Activated effector memory CD4-positive, alpha-beta T cell treated with anti-CD3 and anti-CD28 coated beads, Interleukin-2, amount 50 U/mL, for 16 hours (primary cell): ENCODE results near the gene DSCAML1.
"Not testable (repeated sequence)": the region's sequence is repeated elsewhere in the genome, so short reads cannot be mapped to it uniquely, and the experiment has no call there.

ENCODE experiments used
- DNase-seq: peaks from one replicate; pipeline ENCODE4 v3.0.0-alpha.2; 2020

Gene DSCAML1

DNA sequence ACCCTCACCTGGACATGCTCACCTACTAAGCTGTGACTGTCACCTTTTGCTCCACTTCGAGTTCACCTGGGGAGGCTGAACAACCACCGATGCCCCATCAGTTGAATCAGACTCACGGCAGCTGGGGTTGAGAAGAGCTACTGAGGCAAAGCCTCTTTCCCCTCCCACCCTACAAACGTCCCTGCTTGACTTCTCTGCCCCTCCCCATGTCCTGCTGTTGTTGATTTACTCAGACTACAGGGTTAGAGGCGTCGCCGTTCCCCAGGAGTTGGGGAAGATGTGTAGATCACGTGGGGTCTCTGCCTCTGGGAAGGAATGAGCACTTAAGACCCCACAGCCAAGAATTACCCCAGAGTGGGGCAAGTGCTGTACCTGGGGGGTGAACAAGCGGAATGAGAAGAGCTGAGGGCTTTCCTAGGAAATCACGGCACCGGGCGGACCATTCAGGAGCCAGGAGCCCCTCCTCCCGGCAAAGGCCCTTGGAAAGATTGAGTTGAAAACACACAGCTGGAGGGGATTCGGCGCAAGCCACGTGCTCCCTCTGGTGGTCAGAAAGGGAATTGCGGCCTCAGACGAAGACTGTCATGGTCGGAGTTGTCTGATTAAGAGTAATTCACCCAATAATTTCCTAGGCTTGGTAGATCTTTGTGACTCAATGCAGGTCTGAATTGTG is 20.5 kb upstream of the DSCAML1 start:
- peak; percentile 96 for DNase-seq

DNA sequence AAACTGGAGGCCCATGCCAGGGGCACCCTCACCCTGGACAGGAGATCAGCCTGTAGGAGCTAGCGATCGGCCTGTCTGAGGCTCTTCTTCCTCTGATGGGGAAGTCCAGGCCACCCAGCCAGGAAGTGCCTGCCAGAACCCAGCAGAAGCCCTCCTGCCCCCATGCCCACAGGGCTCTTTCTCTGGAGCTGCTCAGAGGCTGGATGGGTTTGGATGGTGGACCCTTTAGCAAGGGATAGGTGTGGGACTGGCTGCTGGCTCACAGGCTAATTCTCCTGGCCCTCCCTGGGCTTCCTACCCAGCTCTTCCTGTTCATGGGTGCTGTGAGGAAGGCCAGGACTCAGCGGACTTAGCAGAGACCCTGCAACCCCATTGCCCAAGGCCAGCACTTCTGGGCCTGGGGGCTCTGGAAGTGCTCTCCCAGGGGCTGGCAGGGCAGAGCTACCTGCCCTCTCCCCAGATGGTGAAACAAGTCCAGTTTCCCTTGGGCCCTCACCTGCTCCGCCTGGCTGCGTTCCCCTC is 19.9 kb upstream of the DSCAML1 start:
- no peak for DNase-seq

DNA sequence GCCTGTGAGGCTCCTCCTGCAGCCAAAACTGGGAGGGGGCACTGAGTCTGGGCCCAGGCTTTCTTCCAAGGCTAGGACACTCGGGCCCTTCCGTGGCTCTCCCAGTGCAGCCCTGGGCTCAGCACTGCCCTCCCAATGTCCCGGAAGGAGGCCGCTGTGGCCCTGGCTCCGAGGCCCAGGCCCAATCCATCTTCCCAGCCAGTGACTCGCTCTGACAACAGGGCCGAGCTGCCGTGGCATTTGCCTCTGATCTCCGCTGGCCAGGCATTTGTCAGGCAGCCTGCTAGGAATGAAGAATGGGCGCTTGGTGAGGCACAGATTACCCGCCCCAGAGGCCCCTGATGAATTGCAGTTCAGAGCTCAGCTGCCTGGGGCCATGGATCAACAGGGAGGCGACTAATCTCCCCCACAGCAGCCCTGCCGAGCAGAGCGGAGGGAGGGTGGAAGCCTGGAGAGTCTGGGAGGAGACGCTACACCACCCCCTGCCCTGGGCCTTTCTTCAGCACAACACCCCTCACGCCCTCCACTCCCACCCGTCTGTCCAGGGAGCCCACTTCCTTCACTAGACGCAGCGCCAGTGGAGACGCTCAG is 19.2 kb upstream of the DSCAML1 start:
- DNase-seq, result no peak

DNA sequence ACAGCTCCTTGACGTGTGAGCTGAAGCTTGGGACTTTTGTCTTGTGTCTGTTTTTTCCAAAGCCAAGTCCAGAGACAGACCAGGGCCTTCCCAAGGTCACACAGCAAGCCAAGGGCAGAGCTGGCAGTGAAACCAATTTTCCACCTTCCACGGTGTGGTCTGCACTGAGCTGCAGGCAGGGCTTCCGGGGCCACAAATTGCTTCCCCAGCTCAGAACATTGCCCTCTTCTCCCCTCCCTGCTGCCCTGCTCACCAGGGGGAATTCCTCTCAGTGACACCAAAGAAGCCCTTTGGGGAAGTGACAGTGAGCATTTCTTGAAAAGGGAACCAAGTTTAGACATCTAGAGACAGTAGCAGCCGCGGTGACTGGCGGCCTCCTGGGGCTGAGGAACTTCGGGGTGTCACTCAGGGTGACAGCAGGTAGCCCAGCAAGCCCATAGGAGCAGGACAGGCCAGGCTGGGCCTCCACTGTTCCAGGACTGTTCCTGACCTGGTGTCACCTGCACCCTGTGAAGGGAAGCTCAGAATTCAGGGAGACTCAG is 18.3 kb upstream of the DSCAML1 start:
- peak; percentile 87 for DNase-seq

DNA sequence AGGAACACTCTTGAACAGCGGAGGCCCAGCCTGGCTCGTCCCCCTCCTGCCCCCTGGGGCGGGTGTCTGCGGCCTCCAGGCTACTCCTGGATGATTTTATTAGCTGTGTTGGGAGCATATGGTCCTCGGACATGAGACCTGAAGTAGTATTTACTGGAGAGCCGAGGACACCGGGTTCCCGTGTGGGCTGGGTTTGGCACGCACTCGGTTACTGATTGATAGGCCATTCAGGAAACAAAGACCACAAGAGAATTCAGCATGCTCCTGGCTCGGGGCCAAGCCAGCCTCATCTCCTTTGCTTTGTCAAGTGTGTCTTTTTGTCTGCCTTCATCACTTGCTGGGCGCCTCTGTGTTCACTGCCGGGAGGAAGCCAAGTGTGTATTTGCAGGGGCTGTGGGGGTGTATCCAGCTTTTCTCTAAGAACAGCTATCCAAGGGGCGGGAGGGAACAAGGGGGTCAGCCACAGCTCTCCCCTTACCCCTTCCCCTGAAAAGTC is 17.8 kb upstream of the DSCAML1 start:
- DNase-seq, result peak; percentile 90

DNA sequence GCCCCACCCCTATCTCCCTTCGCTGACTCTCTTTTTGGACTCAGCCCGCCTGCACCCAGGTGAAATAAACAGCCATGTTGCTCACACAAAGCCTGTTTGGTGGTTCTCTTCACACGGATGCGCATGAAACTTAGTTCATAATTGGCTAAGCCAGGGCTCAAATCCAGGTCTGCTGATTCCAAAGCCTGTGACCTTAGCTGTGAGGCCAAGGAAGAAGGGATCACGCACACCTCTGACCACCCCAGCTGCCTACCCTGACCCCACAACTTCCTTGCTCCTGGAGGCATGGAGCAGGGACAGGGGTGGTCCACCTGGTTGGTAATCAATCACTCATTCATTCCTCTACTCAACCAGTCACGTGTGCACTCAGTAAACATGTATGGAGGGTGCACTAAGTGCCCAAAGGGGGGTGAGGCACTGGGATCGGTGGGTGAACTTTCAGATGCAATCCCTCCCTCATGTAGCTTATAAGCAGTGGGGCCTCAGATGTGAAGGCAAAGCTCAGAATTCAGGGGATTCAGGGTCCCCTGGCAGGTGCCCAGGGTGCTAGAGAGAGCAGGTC is 17.3 kb upstream of the DSCAML1 start:
- DNase-seq, result no peak

DNA sequence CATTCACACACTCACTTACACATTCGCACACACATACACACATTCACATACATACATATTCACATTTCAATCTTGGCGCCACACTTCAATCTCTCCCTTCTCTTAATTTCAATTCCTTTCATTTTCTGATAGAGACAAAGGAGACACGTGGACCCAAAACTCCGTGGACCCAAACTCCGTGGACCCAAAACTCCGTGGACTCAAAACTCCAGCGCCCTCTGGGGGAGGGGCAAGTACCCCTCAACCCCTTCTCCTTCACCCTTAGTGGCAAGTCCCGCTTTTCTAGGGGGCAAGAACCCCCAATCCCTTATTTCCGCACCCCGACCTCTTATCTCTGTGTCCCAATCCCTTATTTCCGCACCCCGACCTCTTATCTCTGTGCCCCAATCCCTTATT is 13.0 kb upstream of the DSCAML1 start:
- DNase-seq, result not testable (repeated sequence)

DNA sequence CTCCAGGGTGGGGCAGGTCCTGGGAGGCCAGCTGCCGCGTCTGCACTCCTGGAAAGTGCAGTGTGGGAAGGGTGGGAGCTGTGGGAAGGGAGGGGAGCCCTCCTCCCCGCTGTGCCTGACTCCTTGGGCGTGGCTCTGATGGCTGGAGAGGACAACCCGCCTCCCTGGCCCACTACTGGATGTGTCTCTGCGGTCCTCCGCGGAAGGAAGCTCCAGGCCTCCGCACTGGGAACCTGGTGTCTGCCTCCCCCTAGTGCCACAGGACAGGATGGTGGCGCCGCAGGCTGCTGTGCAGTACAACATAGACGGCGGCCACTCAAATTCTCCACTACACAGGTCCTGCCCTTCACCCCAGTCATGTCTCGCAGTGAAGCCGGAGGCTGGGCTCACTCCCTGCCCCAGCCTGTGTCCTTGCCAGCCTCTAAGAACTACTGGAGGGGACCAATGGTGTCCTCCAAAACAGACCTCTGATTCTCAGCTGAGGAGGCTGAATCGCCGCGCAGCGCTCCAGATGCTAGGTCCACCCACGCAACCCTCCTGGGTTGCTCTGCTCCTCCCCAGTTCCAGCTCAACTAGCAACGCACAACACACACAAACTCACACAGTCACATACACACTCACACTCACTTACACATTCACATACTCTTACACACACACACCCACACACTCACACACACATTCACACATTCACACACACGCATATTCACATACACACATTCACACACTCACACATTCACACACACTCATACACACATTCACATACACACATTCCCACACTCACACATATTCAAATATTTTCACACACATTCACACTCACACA is 12.4 kb upstream of the DSCAML1 start:
- DNase-seq, result peak; percentile 79

DNA sequence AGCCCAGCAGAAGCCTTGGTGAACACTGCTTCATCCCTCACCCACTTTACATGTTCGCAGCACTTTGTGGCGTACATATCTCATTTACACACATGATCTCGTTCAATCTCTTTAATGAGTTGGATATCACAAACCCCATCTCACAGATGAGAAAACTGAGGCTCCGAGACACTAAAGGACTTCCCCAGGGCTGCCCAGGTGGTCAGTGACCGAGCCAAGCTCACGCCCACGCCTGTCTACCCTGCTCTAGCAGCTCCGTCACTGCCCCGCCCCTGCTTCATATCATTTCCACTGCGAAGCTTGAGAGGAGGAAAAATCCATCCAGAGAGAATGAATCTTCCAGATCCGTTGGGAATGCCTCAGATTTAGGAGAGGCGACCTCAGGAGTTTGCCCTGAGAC is 11.8 kb upstream of the DSCAML1 start:
- DNase-seq, result no peak

DNA sequence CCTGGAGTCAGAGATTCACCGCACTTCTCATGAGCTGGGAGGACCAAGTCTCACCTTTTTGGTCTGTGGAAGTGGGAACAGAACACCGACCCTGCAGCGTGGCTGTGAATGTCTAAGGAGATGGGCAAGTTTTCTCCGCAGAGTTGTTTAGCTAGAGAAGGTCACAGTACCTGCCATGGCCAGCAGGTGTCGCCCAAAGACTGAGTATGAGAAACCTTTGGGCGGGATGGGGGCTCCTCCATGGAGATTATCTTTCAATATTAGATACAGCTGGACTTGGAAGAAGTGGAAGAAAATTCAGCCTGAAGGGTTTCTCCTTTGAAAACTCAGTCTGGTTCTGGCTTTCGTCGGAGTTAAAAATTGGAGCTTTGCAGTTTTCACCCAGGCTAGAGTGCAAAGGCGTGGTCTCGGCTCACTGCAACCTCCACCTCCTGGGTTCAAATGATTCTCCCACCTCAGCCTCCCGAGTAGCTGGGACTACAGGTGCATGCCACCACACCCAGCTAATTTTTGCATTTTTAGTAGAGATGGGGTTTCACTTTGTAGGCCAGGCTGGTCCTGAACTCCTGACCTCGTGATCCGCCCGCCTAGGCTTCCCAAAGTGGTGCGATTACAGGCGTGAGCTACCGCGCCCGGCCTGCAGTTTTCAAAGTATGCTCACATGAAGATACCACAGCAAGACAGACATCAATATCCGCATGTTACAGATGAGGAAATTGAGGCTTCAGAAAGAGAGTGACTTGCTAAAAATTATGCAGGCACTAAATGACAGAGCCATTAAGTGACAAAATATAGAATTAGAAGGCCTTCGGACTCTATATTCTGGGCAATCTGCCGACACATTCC is 10.7 kb upstream of the DSCAML1 start:
- DNase-seq, result peak; percentile 92

DNA sequence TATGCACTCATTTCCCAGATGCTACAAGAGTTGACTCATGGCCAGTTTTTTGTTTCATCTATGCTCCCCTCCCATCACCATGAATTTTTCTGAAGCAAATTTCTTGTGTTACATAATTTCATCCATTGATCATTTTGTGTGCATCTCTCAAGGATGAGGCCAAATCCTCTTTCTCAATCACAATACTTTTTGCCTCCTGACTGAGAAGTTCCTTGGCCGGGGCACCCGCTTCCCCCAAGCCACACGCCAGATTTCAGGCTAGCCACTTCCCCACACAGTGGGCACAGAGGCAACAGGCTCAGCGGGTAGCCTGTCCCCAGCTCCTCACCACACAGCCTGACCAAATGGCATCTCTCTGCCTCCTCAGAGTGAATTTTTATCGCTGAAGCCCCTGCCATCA is 9.8 kb upstream of the DSCAML1 start:
- no peak for DNase-seq

DNA sequence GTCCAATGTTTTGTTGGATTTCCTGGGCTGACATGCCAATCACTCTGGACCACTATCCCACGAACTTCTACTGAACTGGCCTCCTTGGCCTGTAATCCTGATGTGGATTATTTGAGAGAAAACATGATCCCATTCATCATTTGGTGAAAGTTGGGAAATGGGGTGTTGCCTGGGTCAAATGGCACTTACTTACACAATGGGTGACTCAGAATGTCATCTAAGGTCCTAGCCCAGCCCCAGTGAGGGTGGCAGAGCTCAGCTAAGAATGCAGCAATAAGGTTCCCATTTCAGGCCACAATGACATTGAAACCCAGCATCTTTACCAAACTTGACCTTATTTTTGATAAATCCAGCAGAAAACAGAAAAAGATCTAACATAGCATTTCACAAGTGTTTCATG is 8.0 kb upstream of the DSCAML1 start:
- DNase-seq, result no peak

DNA sequence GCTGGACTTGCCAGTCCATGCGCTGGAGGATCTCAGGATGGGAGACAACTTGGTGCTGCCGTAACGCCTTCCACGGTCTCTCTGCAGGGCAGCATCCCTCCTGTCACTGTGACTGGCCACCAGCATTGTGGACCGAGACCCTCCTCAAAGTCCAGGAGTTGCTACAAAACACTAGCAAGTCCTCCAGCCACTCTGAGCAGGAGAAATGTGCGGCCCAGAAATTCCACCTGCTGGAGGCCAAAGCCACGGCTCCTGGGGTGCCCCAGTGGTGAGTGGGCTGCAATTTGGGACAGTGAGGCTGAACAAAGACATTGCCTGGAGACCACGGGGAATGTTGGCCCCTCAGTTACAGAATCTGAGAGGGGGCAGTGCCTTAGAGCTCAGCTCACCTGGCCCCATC is 6.9 kb upstream of the DSCAML1 start:
- DNase-seq, result no peak

DNA sequence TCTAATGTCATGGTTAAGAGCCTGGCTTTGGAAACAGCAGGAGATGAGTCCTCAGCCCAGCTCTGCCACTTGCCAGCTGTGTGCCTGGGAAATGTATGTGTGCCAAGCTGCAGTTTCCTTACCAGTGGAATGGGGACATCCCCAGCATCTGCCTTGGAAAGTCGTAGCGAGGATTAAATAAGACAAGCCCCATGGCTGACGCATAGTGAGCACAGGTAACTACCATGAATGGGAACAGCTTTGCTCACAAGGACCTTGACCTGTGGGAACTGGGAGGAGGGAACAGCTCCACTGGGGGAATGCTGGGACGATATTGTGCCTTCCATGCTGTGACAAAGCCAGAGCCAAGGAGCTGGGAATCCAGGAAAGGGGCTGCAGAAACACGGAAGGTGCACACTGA is 2.6 kb upstream of the DSCAML1 start:
- DNase-seq, result no peak

DNA sequence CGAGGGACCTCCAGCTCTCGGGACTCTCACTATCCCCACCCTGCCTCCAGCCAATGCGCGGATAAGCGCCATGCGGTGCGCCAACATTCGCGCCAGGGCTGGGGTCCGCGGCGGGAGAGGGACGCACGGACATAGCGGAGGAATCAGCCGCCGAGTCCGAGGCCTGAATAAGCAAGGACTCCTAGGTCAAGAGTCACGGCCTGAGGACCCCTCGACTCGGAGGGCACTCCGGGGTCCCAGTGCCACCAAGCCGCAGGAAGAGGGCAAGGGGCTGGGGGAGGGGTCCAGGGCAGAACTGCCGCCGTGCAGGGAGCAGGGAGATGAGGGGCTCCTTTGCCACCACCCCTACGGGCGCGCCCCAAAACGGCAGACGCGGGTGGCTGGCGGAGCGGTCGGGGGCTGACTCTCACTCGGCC is 552 bp downstream of the DSCAML1 start:
- DNase-seq, result no peak

DNA sequence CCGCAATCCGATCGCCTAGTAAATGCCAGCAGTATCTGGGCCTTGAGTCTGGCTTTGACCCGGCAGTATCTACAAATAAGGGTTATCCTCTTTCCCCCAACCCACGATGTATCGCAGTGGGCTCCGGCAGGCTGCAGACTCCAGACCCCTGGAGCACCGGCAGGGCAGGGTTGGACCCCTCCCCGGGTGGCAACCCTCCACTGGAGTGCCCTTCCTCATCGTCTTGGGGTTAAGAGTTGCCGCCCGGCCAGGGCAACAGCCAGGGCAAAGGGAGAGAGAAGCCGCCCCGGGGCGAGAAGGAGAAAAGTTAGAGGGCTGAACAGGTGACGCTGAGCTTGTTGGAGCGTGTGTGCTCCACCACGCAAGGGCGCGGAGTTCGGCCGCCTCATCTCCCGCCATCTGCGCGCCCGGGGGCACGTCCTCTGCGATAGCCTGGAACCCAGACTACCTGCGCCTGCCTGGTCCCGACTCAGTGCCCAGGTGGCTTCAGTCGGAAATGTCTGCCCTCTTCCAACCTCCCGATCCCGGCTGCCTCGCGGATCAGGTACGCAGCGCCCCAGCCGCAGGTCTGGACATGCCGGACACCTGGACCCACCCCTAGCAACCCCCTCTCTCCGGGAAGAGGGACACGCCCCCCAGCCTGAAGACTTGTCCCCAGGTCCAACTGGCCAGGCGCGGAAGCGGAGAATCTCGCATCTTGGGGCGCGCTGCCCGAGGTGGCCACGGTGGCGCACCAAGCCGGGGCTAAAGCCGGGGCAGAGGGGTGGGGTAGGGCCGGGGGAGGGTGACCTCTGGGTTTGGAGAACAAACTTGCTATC is 1.2 kb downstream of the DSCAML1 start:
- no peak for DNase-seq

DNA sequence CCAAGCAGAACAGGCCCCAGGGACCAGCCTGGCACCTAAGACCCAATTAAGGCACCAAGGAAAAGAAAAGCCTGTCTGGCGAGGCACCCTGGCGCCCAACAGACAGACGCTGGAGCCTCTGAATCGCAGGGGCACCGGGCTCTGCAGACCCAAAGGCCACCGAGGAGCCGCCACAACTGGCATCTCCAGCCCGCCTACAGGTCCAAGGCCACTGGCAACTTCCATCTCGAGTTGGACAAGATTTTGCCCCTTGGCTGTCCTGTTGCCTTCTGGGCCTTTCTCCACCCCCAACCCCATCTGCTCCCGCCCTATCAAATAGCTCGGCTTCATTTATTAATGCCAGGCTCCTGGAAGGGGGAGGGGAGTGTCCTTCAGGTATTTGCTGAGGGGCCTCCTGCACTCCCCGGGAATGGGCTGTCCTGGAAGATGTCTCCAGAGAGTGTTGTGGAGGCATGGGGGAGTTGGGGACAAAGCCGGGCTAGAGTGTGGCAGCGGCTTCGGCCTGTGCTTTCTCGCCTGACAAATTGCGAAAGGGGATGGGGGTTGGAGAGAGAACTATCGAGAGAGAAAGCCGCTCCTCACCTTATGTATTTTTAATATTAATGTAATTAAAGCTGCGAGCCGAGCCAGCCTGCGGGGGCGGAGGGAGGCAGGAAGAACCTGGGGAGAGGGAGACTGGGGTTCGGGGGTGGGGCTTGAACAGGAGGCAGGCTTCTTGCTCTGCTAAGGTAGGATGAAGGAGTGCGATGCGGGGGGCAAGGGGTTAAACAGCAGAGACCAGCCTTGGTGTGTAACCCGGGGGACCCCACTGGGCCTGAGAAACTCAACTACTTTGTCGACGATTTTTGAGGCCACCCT is 2.0 kb downstream of the DSCAML1 start:
- DNase-seq, result no peak

DNA sequence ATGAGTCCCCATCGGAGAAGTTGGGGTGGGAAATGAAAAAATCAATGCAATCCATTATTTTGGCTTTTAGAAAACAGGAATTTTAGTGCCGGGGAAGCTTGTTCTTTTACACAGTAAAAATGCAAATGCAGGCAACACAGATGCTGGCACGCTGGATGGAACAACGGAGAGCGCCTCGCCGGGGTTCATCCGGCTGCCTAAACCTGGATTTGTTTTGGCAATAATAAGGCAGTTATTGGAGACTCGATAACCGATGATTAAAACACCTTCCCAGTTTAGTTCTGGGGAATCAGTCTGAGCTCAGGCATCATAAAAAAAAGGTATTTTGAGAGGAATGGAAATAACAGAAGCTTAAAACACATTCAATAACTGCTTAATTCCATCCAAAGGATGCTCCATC is 2.9 kb downstream of the DSCAML1 start:
- no peak for DNase-seq

DNA sequence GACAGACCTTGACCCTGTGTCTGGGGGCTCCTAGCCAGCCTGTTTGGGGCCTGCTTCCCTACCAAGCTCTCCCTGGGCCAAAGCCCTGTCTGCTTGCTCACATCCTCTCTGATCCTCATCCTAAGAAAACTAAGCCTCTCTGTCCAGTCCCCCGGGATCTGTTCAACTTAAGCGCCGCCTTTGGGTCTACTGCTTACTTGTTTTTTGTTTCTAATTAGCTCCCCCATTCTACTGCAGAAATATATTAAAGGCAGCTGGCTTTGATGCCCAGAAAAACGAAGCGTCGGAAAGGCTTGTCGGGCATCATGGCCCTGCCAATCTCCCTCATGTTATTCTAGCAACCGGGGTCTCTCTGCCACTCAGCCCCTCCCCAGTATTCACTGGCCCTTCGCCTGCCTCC is 3.4 kb downstream of the DSCAML1 start:
- no peak for DNase-seq

DNA sequence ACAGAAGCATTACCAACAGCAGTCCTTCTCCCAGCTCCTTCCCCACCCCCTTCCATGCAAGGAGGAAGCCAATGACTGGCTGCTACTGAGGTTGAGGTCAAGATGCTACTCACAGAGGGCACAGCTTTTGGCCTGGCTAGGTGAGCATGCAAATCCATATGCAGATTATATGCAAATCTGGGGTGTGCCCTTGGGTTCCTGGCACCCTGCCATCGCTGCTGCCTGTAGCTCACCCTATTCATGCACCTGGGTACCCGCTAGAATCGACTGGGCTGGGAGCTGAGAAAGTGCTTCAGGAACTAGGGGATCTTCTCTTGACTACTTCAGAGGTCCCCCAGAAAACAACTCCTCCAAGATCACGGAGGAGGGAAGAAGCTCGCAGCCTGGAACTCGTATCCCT is 4.0 kb downstream of the DSCAML1 start:
- no peak for DNase-seq
